Epithelial cell of proximal tubule (primary cell): ENCODE measurements around the gene PLK3. TPM values are rescaled to one million over a fixed set of nuclear protein-coding genes. Genes with fewer than 3 reads are reported as not detected.
"Not testable (repeated sequence)": the region's sequence is repeated elsewhere in the genome, so short reads cannot be mapped to it uniquely, and the experiment has no call there.

Experiments used
- DNase-seq: peaks from one replicate; pipeline ENCODE4 v3.0.0-alpha.2; 2011; ENCODE audit warnings: low read depth
- H3K4me3 ChIP-seq: 2 replicates; pipeline ENCODE4 v1.5.1; 2011; ENCODE audit warnings: low read depth, mild to moderate bottlenecking, low read length
- total RNA-seq: library from RNA; depleted of rRNA; stranded (reverse); fragments of >200 nt; gene quantifications from 2 replicates; pipeline ENCODE4 v1.2.3, GENCODE V29; 2015
- TF ChIP-seq, protein P1 (sequence below): conservative IDR thresholded peaks from 2 replicates; pipeline ENCODE4 v1.5.1; 2012; ENCODE audit warnings: low read depth, mild to moderate bottlenecking, low read length

Gene PLK3
- total RNA-seq, 1 donor from 2014 or later, result 51.1 TPM

DNA sequence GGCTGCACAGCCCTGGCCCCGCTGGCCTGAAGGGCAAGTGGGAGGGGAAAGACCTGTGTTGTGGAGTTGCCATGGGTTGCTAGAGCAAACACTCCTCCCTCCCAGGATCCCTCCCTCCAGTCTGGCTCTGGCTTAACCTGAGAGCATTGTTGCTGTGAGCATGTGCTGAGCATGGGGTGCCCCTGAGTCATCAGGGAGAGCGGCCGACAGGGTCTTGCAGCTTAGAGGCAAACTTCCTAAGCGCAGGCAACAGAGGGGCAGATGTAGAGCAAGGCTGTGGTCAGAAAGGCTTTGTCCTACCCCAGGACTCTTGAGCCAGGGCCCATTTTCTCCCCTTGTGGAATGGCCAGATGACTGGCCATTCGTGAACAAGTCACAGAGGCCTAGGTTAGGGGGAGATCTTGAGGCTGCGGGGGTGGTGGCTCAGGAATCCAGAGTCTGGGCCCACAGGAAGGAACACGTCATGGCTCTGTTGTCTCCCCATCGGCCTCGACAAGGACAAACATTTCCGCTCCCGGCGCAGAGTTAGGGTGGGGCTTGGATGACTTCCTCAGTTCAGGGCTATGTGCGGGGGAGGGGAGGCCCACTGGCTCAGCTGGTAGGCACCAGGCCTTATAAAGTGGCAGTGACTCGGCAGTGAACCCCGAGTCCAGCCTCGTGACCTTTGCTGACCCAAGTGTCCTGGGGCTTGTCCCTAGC, 7.3 kb downstream of the PLK3 start:
- H3K4me3 ChIP-seq, result peak overlapping the region; percentile 48

DNA sequence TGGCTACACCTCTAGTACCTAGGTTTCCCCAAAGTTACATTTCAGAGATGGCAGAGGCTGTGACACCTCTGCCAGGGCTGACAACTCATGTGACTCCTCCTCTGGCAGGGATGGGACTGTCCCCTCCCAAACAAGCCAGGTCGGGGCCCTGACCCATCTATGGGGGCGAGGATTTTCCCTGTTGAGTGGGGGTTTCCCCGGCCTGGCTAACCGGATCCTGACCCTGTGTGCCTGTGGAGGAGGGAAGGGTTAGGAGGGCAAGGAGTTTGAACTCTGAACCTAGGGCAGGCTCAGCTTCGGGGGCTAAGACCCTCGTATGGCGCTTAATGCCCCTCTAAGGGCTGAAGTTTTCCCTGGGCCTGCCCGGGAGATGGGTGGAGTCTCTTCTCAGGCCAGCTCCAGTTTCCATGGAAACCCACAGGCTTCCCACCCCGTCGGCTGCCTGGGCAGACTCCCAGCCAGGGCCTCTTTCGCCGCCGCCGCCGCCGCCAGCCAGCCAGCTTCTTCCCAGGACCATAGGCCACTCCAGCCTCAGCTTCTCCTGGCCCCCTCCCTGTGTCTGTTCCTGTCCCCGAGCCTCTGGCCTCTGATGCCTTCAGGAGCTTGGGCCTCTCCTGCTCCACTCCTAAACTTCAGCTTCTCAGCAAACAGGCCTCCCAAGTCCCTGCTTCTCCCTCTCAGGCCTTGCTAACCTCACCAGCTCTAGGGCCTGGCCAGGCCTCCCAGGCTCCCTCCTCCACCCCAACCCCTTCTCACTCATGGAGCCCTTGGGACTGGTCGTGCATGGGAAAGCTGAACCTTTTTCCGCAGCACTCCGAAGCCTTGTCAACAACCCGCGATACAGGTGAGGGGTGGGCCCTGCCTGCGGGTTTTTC, 8.1 kb downstream of the PLK3 start, which contains the start of gene BTBD19:
TSS of gene BTBD19 (plus strand) at position 461 of the 875 bp plus-strand sequence. CDS start at position 759, 298 bp downstream.
- peak within 1 kb of the TSS; percentile 48 for H3K4me3 ChIP-seq
- TF ChIP-seq, protein P1, sequence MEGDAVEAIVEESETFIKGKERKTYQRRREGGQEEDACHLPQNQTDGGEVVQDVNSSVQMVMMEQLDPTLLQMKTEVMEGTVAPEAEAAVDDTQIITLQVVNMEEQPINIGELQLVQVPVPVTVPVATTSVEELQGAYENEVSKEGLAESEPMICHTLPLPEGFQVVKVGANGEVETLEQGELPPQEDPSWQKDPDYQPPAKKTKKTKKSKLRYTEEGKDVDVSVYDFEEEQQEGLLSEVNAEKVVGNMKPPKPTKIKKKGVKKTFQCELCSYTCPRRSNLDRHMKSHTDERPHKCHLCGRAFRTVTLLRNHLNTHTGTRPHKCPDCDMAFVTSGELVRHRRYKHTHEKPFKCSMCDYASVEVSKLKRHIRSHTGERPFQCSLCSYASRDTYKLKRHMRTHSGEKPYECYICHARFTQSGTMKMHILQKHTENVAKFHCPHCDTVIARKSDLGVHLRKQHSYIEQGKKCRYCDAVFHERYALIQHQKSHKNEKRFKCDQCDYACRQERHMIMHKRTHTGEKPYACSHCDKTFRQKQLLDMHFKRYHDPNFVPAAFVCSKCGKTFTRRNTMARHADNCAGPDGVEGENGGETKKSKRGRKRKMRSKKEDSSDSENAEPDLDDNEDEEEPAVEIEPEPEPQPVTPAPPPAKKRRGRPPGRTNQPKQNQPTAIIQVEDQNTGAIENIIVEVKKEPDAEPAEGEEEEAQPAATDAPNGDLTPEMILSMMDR, result no peak
- DNase-seq, result no peak

More for the DNA sequence above, 7.3 kb downstream of the PLK3 start:
- TF ChIP-seq, protein P1, result no peak
- peak; percentile 99 for DNase-seq

DNA sequence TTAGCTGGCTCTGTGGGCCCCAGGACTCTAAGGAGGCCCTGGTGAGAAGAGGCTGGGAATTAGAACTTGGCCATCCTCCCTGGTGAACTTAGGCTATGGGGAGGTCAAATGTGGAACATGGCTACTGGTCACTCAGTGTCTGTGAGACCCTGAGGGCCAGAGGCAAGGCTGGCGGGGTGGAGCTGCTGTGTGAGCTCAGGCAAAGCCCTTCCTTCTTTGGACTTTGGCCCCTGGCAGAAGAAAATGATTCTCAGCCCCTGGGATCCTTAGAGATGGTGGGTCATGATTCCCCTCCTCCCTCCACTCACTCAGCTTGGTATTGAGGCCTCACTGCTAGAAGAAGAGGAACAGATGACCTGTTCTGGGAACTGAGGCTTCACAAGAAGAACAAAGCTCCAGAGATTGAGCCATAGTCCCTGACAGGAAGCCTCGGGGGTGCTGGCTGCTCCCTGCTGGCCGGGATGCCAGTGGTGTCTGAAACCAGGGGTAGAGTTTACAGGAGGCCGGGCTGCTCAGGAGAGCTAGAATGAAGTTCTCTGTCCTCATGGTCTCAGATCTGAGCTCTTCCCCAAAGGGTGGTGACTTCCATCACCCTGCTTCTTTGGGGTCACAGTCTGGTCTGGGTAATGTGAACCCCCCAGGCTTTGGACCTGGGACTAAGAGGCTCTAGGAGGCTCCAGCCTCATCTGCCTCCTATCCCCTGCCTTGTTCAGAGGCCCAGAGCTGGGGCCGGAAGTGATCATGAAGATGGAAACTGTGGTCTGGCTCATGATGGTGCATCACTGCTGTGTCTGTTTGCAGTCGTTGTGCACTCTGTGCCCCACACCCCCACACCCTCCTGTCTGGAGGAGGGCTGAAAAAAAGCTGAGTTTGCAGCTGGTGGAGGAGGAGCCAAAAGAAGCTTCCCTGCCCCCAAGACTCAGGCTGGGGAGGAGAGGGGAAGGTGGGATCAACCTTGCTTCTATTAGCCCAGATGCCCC, 9.1 kb downstream of the PLK3 start:
- no peak for DNase-seq
- H3K4me3 ChIP-seq, result peak overlapping the region; percentile 48
- TF ChIP-seq, protein P1, result peak; percentile 32

DNA sequence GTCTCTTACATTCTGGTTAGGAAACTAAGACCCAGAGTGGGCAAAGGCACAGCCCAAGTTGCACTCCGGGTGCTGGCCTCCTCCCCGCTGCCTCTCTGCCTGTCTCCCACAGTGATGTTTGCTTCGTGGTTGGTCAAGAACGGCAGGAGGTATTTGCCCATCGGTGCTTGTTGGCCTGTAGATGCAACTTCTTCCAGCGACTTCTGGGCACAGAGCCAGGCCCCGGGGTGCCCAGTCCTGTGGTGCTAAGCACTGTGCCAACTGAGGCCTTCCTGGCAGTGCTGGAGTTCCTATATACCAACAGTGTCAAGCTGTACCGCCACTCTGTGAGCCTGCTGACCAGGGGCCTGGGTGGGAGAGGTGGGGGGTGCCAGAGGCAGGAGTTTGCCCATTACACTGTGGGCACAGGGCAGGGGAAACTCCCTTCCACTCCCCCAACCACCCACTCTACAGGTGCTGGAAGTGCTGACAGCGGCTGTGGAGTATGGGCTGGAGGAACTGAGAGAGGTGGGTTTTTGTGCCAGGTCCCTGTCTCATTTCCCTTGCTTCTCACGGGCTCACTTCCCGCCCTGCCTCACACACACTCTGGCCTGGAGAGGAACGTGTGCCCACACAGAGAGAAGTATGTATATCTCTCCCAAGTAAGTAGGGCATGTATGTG, 10.1 kb downstream of the PLK3 start:
- no peak for DNase-seq
- no peak overlapping the region for H3K4me3 ChIP-seq
- TF ChIP-seq, protein P1, result no peak

DNA sequence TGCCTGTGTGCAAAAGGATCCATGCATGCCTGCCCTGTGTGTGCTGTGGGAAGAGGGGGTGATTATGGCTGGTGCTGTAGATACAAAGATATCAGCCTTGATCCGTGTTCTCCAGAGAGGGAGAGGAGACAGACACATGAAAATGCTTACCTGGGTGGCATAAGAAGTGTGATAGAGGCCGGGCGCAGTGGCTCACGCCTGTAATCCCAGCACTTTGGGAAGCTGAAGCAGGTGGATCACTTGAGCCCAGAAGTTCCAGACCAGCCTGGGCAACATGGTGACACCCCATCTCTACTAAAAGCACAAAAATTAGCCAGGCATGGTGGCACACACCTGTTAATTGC, 10.6 kb downstream of the PLK3 start:
- not testable (repeated sequence) for DNase-seq, H3K4me3 ChIP-seq

DNA sequence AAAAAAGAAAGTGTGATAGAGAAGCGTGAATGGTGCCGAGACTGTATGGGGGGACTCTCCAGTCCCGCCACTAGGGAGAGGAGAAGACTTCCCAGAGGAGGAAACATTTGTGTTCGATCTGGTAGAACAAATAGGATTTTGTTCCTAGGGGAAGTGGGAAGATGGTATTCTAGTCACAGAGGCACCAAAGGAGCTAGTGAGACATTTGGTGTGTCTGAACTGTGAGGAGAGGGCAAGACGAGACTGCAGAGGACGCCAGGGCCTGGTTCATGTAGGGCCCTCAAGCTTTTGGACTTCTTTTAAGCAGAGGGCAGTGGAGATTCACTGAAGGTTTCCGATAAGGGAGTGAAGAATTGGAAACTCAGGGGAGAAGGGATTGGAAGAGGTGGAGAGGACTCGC, 11.1 kb downstream of the PLK3 start:
- H3K4me3 ChIP-seq, result no peak overlapping the region
- TF ChIP-seq, protein P1, result no peak
- no peak for DNase-seq
